DOHH2 (cell line): ENCODE measurements around the gene FBN2.

Experiments used
- EZH2phosphoT487 ChIP-seq: fragments of 200-600 bp; sonication (generic); IDR thresholded peaks from 2 replicates; pipeline ENCODE4 v1.6.1; 2017; ENCODE audit warnings: borderline replicate concordance, mild to moderate bottlenecking, antibody characterized with exemption, low read length, moderate library complexity, mixed read lengths
- TF ChIP-seq, protein P1 (sequence below): fragments of 200-600 bp; sonication (generic); IDR thresholded peaks from one replicate; pipeline ENCODE4 v1.5.1; 2014; ENCODE audit warnings: antibody characterized with exemption, mild to moderate bottlenecking, low read depth, low read length; ENCODE audit not compliant: poor library complexity, severe bottlenecking

- TF ChIP-seq, protein P1, sequence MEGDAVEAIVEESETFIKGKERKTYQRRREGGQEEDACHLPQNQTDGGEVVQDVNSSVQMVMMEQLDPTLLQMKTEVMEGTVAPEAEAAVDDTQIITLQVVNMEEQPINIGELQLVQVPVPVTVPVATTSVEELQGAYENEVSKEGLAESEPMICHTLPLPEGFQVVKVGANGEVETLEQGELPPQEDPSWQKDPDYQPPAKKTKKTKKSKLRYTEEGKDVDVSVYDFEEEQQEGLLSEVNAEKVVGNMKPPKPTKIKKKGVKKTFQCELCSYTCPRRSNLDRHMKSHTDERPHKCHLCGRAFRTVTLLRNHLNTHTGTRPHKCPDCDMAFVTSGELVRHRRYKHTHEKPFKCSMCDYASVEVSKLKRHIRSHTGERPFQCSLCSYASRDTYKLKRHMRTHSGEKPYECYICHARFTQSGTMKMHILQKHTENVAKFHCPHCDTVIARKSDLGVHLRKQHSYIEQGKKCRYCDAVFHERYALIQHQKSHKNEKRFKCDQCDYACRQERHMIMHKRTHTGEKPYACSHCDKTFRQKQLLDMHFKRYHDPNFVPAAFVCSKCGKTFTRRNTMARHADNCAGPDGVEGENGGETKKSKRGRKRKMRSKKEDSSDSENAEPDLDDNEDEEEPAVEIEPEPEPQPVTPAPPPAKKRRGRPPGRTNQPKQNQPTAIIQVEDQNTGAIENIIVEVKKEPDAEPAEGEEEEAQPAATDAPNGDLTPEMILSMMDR, result no peak
- no peak for TF ChIP-seq EZH2phosphoT487
These were observed 111.9 kb downstream of the FBN2 start for GRCh38 chr5:128426090-128426534.
